ENCODE measurements around the gene YEATS2. TPM values are rescaled to one million over a fixed set of nuclear protein-coding genes. Genes with fewer than 3 reads are reported as not detected.

The YEATS2 gene
- polyA plus RNA-seq, 4 donors = 3.5 to 19.2 (median 6.0) TPM

GRCh38 chr3:183854318-183855035 lies 156.9 kb downstream of the YEATS2 start:
- FAIRE-seq = no peak
- Histone ChIP-seq H3K27ac (ENCODE audit: low read depth in 1 of 3, low read length in 2 of 3) (no peak overlapping the region), H3K4me3 (ENCODE audit: low read depth in 1 of 3, low read length in 3 of 3) (no peak overlapping the region), H3K4me1 (ENCODE audit: control insufficient read depth in 3 of 3, insufficient read depth in 2 of 3, low read depth in 1 of 3, low read length in 2 of 3) (no peaks in the 10 kb centered on the region), H3K9me3 (ENCODE audit: control insufficient read depth in 2 of 2, insufficient read depth in 1 of 2, low read depth in 1 of 2, low read length in 1 of 2) (no peaks in the 10 kb centered on the region), H3K27me3 (ENCODE audit: control insufficient read depth in 3 of 3, insufficient read depth in 3 of 3, low read length in 3 of 3) (no peaks in the 10 kb centered on the region), H3K36me3 (ENCODE audit: control insufficient read depth in 3 of 3, insufficient read depth in 2 of 3, low read depth in 1 of 3, low read length in 3 of 3) (peaks cover 4 to 35% (median 6%) of the 10 kb centered on the region in 3 donors)
- 84 to 95% (median 92%) methylated on average over 4 of the region's 4 CpGs for WGBS, 3 donors
- no peak for DNase-seq

DNA sequence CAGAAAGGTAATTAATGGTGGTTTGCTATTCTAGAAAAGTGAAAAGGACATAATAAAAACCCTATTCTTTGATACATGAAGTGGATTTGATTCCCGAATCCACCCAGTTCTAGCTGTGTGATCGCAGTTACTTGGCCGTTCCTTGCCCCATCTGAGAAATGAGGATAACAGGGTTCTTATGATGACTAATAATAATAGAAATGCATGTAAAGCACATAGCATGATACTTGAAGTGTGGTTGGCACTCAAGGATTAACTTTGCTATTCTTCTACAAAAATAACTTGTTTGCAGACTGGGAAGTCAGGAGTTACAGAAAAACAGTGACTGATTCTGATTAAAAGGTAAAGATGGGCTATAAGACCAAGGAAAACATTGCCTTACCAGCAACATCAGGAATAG lies 160.3 kb downstream of the YEATS2 start:
- Histone ChIP-seq H3K27me3 (ENCODE audit: control insufficient read depth in 3 of 3, insufficient read depth in 3 of 3, low read length in 3 of 3) (no peaks in the 10 kb centered on the region), H3K4me3 (ENCODE audit: low read depth in 1 of 3, low read length in 3 of 3) (no peak overlapping the region), H3K27ac (ENCODE audit: low read depth in 1 of 3, low read length in 2 of 3) (no peak overlapping the region), H3K4me1 (ENCODE audit: control insufficient read depth in 3 of 3, insufficient read depth in 2 of 3, low read depth in 1 of 3, low read length in 2 of 3) (no peaks in the 10 kb centered on the region), H3K9me3 (ENCODE audit: control insufficient read depth in 2 of 2, insufficient read depth in 1 of 2, low read depth in 1 of 2, low read length in 1 of 2) (no peaks in the 10 kb centered on the region), H3K36me3 (ENCODE audit: control insufficient read depth in 3 of 3, insufficient read depth in 2 of 3, low read depth in 1 of 3, low read length in 3 of 3) (peaks cover 3 to 40% (median 18%) of the 10 kb centered on the region in 3 donors)
- FAIRE-seq (no peak), DNase-seq (no peak)
- 95 to 98% (median 96%) methylated on average over 3 of the region's 3 CpGs for WGBS, 3 donors

Other genes starting within 250 kb of the YEATS2 start
- gene KLHL6, start 142.1 kb upstream of the YEATS2 start, polyA plus RNA-seq = 1 to 10 TPM in 3 of 4 donors, under 1 TPM in 1; 0.22 to 2.0 (median 1.5) TPM
- 10 to 100 TPM in 3 of 4 donors, 1 to 10 TPM in 1; 8.1 to 41.4 (median 12.4) TPM for gene KLHL24, start 62.2 kb upstream of the YEATS2 start, polyA plus RNA-seq
- 1 to 10 TPM in 1 of 4 donors, under 1 TPM in 1, not detected in 2; 0.60 to 1.9 TPM for gene MAP6D1, start 127.8 kb downstream of the YEATS2 start, polyA plus RNA-seq
- 10 to 100 TPM; 43.7 to 77.3 (median 73.2) TPM for gene PARL, start 187.1 kb downstream of the YEATS2 start, polyA plus RNA-seq